Measurements from ENCODE around the gene SYMPK. TPM values are rescaled to one million over a fixed set of nuclear protein-coding genes. Genes with fewer than 3 reads are reported as not detected.

SYMPK gene
- total RNA-seq, 4 donors from 2014 or later, result 15.7 to 50.5 (median 28.8) TPM

GRCh38 chr19:45780146-45780447, 82.8 kb downstream of the SYMPK start:
- no peak for TF ChIP-seq CTCF (IDR thresholded peaks at IDR 0.05; ENCODE audit: low read depth)

- TF ChIP-seq CTCF (IDR thresholded peaks at IDR 0.05; ENCODE audit: low read depth), result no peak
Measured at GRCh38 chr19:45779231-45780145, 83.5 kb downstream of the SYMPK start.

GRCh38 chr19:45778010-45778661, 84.8 kb downstream of the SYMPK start:
- no peak for TF ChIP-seq CTCF (IDR thresholded peaks at IDR 0.05; ENCODE audit: low read depth)

GRCh38 chr19:45777395-45777961, 85.5 kb downstream of the SYMPK start:
- TF ChIP-seq CTCF (IDR thresholded peaks at IDR 0.05; ENCODE audit: low read depth), result no peak

- no peak for TF ChIP-seq CTCF (IDR thresholded peaks at IDR 0.05; ENCODE audit: low read depth)
Measured at GRCh38 chr19:45774765-45775164, 88.2 kb downstream of the SYMPK start.

- TF ChIP-seq CTCF (IDR thresholded peaks at IDR 0.05; ENCODE audit: low read depth), result no peak
Measured at GRCh38 chr19:45773384-45773783, 89.6 kb downstream of the SYMPK start.

- no peak for TF ChIP-seq CTCF (IDR thresholded peaks at IDR 0.05; ENCODE audit: low read depth)
Measured at GRCh38 chr19:45772912-45773311, 90.0 kb downstream of the SYMPK start.
